ENCODE data around the gene MYO1G.

- no peak for TF ChIP-seq CTCF (IDR thresholded peaks at IDR 0.05)
- TF ChIP-seq POLR2AphosphoS5 (IDR thresholded peaks at IDR 0.05), result no peak
- no peak for TF ChIP-seq POLR2A (IDR thresholded peaks at IDR 0.05)
- no peak for TF ChIP-seq EP300 (IDR thresholded peaks at IDR 0.05; ENCODE audit: low read depth)
These were observed 5.6 kb upstream of the MYO1G start for GRCh38 chr7:44984478-44984758.
